ENCODE measurements around the gene TEX101.

DNA sequence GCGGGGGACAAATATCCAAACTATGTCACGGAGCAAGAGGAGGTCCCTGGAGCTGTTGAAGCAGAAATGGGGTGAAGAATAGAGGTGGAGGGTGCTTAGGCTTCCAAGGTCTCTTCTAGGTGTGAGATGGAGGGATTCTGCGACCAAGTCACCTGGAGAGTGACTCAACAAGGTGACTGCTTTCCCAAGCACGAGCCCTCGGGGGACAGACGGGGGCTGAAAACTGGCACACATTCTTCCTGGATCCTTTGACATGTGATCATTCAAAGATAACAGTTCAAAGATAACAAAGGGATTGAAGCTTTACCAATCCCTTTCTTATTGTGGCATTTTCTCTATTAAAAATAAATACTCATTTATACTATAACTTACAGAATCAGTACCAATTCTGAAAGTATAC is 2.2 kb upstream of the TEX101 start:
- no peak for TF ChIP-seq EP300 (IDR thresholded peaks at IDR 0.05; ENCODE audit: borderline replicate concordance)
- TF ChIP-seq, protein P1, sequence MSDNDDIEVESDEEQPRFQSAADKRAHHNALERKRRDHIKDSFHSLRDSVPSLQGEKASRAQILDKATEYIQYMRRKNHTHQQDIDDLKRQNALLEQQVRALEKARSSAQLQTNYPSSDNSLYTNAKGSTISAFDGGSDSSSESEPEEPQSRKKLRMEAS (IDR thresholded peaks at IDR 0.05), result no peak
- no peak for TF ChIP-seq YY1 (IDR thresholded peaks at IDR 0.05; ENCODE audit: low read depth)
- TF ChIP-seq, protein P2, sequence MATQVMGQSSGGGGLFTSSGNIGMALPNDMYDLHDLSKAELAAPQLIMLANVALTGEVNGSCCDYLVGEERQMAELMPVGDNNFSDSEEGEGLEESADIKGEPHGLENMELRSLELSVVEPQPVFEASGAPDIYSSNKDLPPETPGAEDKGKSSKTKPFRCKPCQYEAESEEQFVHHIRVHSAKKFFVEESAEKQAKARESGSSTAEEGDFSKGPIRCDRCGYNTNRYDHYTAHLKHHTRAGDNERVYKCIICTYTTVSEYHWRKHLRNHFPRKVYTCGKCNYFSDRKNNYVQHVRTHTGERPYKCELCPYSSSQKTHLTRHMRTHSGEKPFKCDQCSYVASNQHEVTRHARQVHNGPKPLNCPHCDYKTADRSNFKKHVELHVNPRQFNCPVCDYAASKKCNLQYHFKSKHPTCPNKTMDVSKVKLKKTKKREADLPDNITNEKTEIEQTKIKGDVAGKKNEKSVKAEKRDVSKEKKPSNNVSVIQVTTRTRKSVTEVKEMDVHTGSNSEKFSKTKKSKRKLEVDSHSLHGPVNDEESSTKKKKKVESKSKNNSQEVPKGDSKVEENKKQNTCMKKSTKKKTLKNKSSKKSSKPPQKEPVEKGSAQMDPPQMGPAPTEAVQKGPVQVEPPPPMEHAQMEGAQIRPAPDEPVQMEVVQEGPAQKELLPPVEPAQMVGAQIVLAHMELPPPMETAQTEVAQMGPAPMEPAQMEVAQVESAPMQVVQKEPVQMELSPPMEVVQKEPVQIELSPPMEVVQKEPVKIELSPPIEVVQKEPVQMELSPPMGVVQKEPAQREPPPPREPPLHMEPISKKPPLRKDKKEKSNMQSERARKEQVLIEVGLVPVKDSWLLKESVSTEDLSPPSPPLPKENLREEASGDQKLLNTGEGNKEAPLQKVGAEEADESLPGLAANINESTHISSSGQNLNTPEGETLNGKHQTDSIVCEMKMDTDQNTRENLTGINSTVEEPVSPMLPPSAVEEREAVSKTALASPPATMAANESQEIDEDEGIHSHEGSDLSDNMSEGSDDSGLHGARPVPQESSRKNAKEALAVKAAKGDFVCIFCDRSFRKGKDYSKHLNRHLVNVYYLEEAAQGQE (IDR thresholded peaks at IDR 0.05; ENCODE audit: low read depth), result no peak
- no peak for TF ChIP-seq TCF12 (IDR thresholded peaks at IDR 0.05; ENCODE audit: low read depth)
- TF ChIP-seq NFIC (IDR thresholded peaks at IDR 0.05), result no peak
- TF ChIP-seq, protein P3, sequence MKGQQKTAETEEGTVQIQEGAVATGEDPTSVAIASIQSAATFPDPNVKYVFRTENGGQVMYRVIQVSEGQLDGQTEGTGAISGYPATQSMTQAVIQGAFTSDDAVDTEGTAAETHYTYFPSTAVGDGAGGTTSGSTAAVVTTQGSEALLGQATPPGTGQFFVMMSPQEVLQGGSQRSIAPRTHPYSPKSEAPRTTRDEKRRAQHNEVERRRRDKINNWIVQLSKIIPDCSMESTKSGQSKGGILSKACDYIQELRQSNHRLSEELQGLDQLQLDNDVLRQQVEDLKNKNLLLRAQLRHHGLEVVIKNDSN (IDR thresholded peaks at IDR 0.05), result no peak
- no peak for TF ChIP-seq TAF1 (IDR thresholded peaks at IDR 0.05; ENCODE audit: low read depth)
- TF ChIP-seq TEAD4 (IDR thresholded peaks at IDR 0.05), result no peak
- no peak for TF ChIP-seq CREB1 (IDR thresholded peaks at IDR 0.05; ENCODE audit: low read depth)
- no peak for TF ChIP-seq EGR1 (IDR thresholded peaks at IDR 0.05)

All from Ishikawa (cell line).